ENCODE data around the gene DEPDC4. TPM values are rescaled to one million over a fixed set of nuclear protein-coding genes. Genes with fewer than 3 reads are reported as not detected.

Gene DEPDC4
- total RNA-seq, 2 experiments from 2014 or later, result 1.4 to 4.1 TPM

- BruUV-seq (replicated peaks), result no TSS peak
- CTCF ChIA-PET (ENCODE audit: unreplicated experiment), result no interaction called here
- 0 out of 2 replicates have a peak overlapping the region, but pooled peaks have one; percentile 95 for H2AFZ ChIP-seq (ENCODE audit: low read length)
- no peaks in the 10 kb centered on the region for H4K20me1 ChIP-seq (ENCODE audit: insufficient read depth, low read length)
- POLR2A ChIA-PET, result interaction anchor here (1.0 to 3.3 kb wide), 3 partner anchors 12 to 66 kb away, joined by 4 to 11 read pairs (median 6); partner anchors contain the start of genes DEPDC4 and SCYL2
- no peaks in the 10 kb centered on the region for H3K9me2 ChIP-seq (ENCODE audit: insufficient read depth, low read length)
- TF ChIP-seq EZH2phosphoT487 (IDR thresholded peaks at IDR 0.05; ENCODE audit: borderline replicate concordance, low read depth, low read length) (no peak), CTCF (conservative IDR thresholded peaks at IDR 0.05; ENCODE audit: low read length) (no peak)
- H3K4me1 ChIP-seq (ENCODE audit: insufficient read depth, low read length, poor library complexity, severe bottlenecking), result peaks cover 30% of the 10 kb centered on the region
- peak overlapping the region; percentile 83 for H3K4me2 ChIP-seq (ENCODE audit: low read length)
- H3K4me3 ChIP-seq (ENCODE audit: low read depth, low read length, poor library complexity, severe bottlenecking), result peak overlapping the region; percentile 89
- H3K79me2 ChIP-seq (ENCODE audit: insufficient read depth, low read depth, low read length), result peaks cover 51% of the 10 kb centered on the region
- peak overlapping the region; percentile 69 for H3K27ac ChIP-seq (ENCODE audit: low read depth, low read length, poor library complexity, severe bottlenecking)
- intact Hi-C loops (cut with micrococcal nuclease; ENCODE audit: unreplicated experiment), result loop anchor here (5.0 kb wide), 1 partner anchor 65 kb away; the partner anchor contains the start of genes DEPDC4 and SCYL2
- no peaks in the 10 kb centered on the region for H3K9me3 ChIP-seq (ENCODE audit: low read length)
- peaks cover 27% of the 10 kb centered on the region for H3K36me3 ChIP-seq (ENCODE audit: insufficient read depth, low read length)
- DNase-seq (ENCODE audit: low spot score), result no peak
These were observed 65.1 kb downstream of the DEPDC4 start for GRCh38 chr12:100201604-100202423.

GRCh38 chr12:100200463-100201181, 66.3 kb downstream of the DEPDC4 start, which contains the start of gene ACTR6:
TSS of gene ACTR6 (plus strand) at chr12:100200815. CDS start at chr12:100200852, 37 bp downstream.
- POLR2A ChIA-PET, result interaction anchor here (0.6 to 3.3 kb wide), 4 partner anchors 8 to 446 kb away, joined by 3 to 11 read pairs (median 4); partner anchors contain the start of genes DEPDC4 and SCYL2
- DNase-seq (ENCODE audit: low spot score), result peak; percentile 97
- Histone ChIP-seq H3K27ac (ENCODE audit: low read depth, low read length, poor library complexity, severe bottlenecking) (peak within 1 kb of the TSS; percentile 69), H3K79me2 (ENCODE audit: insufficient read depth, low read depth, low read length) (peaks cover 51% of the 10 kb centered on the region), H2AFZ (ENCODE audit: low read length) (peak within 1 kb of the TSS; percentile 95), H3K36me3 (ENCODE audit: insufficient read depth, low read length) (peaks cover 22% of the 10 kb centered on the region), H3K4me3 (ENCODE audit: low read depth, low read length, poor library complexity, severe bottlenecking) (peak within 1 kb of the TSS; percentile 89), H3K4me1 (ENCODE audit: insufficient read depth, low read length, poor library complexity, severe bottlenecking) (peaks cover 30% of the 10 kb centered on the region), H3K9me2 (ENCODE audit: insufficient read depth, low read length) (no peaks in the 10 kb centered on the region), H3K4me2 (ENCODE audit: low read length) (peak within 1 kb of the TSS; percentile 83), H4K20me1 (ENCODE audit: insufficient read depth, low read length) (no peaks in the 10 kb centered on the region), H3K9me3 (ENCODE audit: low read length) (no peaks in the 10 kb centered on the region)
- intact Hi-C loops (cut with micrococcal nuclease; ENCODE audit: unreplicated experiment), result loop anchor here (1.0 to 5.0 kb wide), 2 partner anchors 58 to 67 kb away; partner anchors contain the start of genes BLTP3B, DEPDC4 and SCYL2
- CTCF ChIA-PET (ENCODE audit: unreplicated experiment), result interaction anchor here (0.5 kb wide), 1 partner anchor 28 kb away, joined by 3 read pairs; no protein-coding TSS in a partner anchor
- no peak for TF ChIP-seq CTCF (conservative IDR thresholded peaks at IDR 0.05; ENCODE audit: low read length)
- no peak for TF ChIP-seq EZH2phosphoT487 (IDR thresholded peaks at IDR 0.05; ENCODE audit: borderline replicate concordance, low read depth, low read length)
- BruUV-seq (replicated peaks), result TSS peak; percentile 94
